GM19452 (cell line): ENCODE measurements around the gene NHLRC4.

Source experiments
- ATAC-seq: cut with Tn5 transposase; IDR thresholded peaks from one replicate; pipeline ENCODE4 v1.9.1; 2021; ENCODE audit not compliant: unreplicated experiment

NHLRC4 gene

GRCh38 chr16:552171-552570 lies 14.6 kb upstream of the NHLRC4 start:
- ATAC-seq, result no peak

GRCh38 chr16:553601-554296 lies 13.1 kb upstream of the NHLRC4 start:
- no peak for ATAC-seq

GRCh38 chr16:554297-554621 lies 12.5 kb upstream of the NHLRC4 start:
- ATAC-seq, result no peak

- ATAC-seq, result no peak
Measured at GRCh38 chr16:554640-555365, 12.0 kb upstream of the NHLRC4 start.

GRCh38 chr16:555528-556473 lies 11.0 kb upstream of the NHLRC4 start:
- ATAC-seq, result no peak

GRCh38 chr16:556474-557173 lies 10.2 kb upstream of the NHLRC4 start:
- no peak for ATAC-seq

GRCh38 chr16:557463-558297 lies 9.1 kb upstream of the NHLRC4 start:
- no peak for ATAC-seq

- ATAC-seq, result no peak
Measured at GRCh38 chr16:558298-559020, 8.3 kb upstream of the NHLRC4 start.

- no peak for ATAC-seq
Measured at GRCh38 chr16:559021-559380, 7.8 kb upstream of the NHLRC4 start.

GRCh38 chr16:559411-560203 lies 7.2 kb upstream of the NHLRC4 start:
- ATAC-seq, result no peak

- no peak for ATAC-seq
Measured at GRCh38 chr16:560204-560700, 6.6 kb upstream of the NHLRC4 start, which contains the start of gene PRR35. Gene PRR35 (plus strand): TSS chr16:560394. CDS start chr16:563295, 2,901 bp downstream.

GRCh38 chr16:560701-561412 lies 5.9 kb upstream of the NHLRC4 start:
- ATAC-seq, result no peak

GRCh38 chr16:561413-561794 lies 5.4 kb upstream of the NHLRC4 start:
- ATAC-seq, result no peak

- no peak for ATAC-seq
Measured at GRCh38 chr16:561957-562938, 4.6 kb upstream of the NHLRC4 start.

GRCh38 chr16:563072-563644 lies 3.6 kb upstream of the NHLRC4 start:
- no peak for ATAC-seq

GRCh38 chr16:564690-565418 lies 2.0 kb upstream of the NHLRC4 start:
- ATAC-seq, result no peak
